Measurements from ENCODE around the gene CCDC86.
"Not testable (repeated sequence)": the region's sequence is repeated elsewhere in the genome, so short reads cannot be mapped to it uniquely, and the experiment has no call there.

The CCDC86 gene

GRCh38 chr11:60841797-60842667 lies at the start of gene CCDC86:
Gene CCDC86 (plus strand): TSS chr11:60842113. CDS start chr11:60842125, 12 bp downstream.
- peak; percentile 96 for DNase-seq

- no peak for DNase-seq
These were observed 49.4 kb upstream of the CCDC86 start for GRCh38 chr11:60792521-60792920.

GRCh38 chr11:60795291-60795690 lies 46.6 kb upstream of the CCDC86 start:
- no peak for DNase-seq

- no peak for DNase-seq
These were observed 43.9 kb upstream of the CCDC86 start for GRCh38 chr11:60797846-60798630.

GRCh38 chr11:60798631-60799030 lies 43.3 kb upstream of the CCDC86 start:
- no peak for DNase-seq

DNA sequence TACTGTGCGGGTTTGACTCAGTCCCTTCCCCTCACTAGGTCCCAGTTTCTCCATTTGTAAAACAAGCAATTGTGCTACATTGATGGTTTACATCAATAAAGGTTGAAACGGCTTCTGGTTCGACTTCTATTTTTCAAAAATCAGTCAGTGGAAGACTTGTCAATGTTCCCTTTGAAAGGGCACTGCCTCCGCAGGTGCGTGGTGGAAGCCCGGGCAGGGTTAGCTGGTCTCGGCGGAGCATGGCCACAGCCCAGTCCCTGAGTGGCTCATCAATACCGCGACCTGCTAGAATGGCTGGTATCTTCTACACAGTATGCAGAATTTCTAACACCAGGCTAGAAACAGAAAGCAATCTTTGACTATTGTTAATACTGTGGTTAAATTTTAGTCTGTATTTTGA lies 40.7 kb upstream of the CCDC86 start:
- no peak for DNase-seq

- no peak for DNase-seq
These were observed 38.5 kb upstream of the CCDC86 start for GRCh38 chr11:60803273-60803936.

DNA sequence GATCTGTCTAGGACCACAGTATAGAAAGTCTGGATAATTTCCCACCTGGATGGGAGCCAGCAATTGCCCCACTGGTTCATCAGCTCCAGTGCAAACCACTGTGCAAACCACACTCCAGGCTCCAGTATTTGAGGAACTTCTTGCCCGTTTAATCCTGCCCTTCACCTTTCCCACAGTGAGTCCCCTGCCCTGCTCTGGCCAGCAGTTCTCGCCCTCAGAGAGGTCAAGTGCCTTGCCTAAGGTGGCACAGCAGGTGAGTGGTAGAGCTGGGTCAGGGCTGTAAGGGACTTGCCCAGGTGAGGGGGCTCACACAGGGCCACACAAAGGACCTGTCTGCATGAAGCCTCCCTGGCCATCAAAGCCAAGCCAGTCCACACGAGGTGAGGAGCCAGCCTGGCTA lies 32.7 kb upstream of the CCDC86 start:
- DNase-seq, result no peak

DNA sequence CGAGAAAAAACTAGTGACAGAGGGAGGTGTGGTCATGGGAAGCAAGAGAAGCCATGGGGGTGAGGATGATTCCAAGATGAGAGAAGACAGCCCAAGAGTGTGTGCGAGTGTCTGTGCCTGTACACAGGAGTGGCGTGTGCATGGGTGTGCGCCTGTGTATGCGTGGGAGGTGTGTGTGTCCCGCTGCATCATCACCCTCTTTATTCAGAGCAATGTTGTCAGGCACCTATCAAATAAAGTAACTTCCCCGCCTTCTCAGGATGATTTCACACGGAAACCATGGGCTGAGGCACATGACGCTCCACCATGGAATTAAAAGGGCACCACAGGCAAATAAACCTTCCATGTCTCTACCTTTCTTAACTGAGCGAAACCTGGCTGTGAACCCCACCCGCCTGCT lies 32.2 kb upstream of the CCDC86 start:
- DNase-seq, result no peak

DNA sequence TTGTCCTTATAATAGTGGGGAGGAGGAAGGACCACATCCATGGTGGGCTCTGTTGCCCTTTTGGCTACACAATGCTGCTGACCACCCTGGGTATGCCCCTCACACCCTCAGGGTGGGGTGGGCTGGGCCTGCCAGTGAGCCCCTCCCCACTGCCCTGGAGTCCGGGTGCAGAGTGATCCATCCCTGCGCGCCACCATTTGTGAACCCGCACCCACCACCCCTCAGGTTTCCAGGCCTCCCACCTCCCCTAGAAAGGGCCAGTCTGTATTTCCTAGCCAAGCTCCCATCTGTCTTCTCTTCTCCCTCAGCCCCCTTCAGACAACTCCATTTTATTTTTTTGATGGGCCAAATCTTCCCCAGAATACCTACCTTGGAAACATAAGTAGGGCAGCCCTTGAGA lies 31.8 kb upstream of the CCDC86 start:
- no peak for DNase-seq

- no peak for DNase-seq
These were observed 31.3 kb upstream of the CCDC86 start for GRCh38 chr11:60810569-60810968.

GRCh38 chr11:60813324-60813723 lies 28.6 kb upstream of the CCDC86 start:
- no peak for DNase-seq

- no peak for DNase-seq
These were observed 27.8 kb upstream of the CCDC86 start for GRCh38 chr11:60814112-60814511.

DNA sequence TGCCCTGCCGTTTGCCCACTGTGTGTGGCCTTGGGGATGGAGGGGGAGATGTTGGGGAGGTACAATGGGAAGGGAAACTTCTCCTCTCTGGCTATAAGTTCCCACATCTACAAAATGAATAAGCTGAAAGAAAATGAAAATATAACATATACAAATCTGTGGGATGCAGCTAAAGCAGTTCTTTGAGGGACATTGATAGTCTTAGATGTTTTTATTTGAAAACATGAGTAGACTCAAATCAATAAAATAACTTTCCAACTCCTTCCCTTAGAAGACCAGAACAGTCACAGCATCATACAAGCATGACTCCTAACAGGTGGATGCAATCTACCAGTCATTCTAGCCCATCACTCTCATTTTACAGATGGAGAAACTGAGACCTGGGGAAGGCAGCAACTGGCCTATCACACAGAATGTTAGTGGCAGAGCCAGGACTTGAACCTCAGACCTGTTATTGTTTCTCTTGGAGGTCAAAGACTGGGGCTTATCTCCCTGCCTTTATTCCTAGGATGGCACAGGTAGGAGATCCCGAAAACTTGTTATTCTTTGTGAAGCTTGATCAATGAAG lies 25.2 kb upstream of the CCDC86 start:
- no peak for DNase-seq

DNA sequence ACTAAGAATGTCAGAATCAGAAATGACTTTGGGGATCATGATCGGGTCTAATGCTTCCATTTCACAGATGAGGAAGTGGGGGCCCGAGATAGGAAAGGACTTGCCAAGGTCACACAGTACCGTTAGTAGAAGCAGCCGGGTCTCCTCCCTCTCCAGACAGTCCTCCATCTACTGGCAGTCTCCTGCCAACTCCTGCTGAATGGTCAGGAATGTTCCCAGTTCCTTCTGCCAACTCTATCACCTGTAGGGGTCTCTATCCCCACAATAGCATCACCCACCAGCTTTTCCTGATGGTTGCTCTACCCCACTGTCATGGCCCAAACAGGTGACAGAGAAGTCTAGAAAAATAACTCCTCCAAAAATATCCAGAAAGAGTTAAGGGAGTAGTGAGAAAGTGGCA lies 23.9 kb upstream of the CCDC86 start:
- DNase-seq, result no peak

DNA sequence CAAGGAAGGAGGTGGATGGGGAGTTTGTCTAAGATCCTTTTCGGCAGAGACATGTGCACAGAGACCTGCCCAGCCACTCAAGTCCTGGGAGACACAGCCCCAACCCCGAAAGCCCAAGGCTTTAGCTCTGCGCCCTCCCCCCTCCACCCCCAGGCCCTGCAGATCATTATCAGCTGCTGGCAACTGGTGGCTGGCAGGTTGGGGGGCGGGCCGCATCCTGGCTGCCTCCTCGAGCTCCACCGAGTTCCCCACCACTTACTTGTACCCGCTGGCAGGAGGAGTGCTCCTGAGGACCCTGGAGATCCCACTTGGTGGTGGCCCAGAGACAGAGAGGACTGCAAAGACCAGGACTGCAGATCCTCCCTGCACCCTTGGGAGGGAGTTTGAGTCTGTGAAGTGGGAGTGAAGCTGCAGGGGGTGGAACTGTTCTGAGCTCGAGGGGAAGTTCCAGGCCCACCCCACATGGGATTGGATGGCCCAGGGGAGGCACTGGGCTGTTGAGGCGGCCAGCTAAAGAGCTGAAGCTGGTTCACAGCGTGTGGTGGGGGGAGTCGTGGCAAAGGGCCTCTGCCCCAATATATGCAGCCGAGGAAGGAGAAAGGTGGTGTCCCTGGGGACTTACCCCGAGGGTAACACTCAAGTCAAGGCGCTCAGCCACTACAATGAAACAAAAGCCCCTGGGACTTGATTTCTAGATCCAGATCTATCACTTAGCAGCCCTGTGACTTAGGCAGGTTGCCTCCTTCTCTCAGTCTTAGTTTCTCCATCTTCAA lies 19.9 kb upstream of the CCDC86 start:
- no peak for DNase-seq

DNA sequence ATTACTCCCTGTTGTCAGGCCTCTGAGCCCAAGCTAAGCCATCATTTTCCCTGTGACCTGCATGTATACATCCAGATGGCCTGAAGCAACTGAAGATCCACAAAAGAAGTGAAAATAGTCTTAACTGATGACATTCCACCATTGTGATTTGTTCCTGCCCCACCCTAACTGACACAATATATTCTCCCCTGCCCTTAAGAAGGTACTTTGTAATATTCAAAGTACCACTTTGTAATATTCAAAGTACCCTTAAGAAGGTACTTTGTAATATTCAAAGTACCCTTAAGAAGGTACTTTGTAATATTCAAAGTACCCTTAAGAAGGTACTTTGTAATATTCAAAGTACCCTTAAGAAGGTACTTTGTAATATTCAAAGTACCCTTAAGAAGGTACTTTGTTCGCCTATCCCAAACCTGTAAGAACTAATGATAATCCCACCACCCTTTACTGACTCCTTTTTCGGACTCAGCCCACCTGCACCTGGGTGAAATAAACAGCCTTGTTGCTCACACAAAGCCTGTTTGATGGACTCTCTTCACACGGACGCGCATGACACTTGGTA lies 18.1 kb upstream of the CCDC86 start:
- not testable (repeated sequence) for DNase-seq

DNA sequence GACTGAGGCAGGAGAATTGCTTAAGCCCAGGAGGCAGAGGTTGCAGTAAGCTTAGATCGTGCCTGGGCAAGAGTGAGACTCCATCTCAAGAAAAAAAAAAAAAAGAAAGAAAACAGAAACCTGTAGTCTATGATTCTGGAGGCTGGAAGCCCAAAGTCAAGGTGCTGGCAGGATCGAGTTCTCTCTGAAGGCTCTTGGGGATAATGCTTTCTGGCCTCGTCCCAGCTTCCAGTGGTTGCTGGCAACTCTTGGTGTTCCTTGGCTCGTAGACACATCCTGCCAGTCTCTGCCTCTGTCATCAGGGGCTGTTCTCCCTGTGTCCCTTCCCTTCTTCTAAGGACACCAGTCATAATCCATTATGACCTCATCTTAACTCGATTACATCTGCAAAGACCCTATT lies 16.8 kb upstream of the CCDC86 start:
- DNase-seq, result no peak

GRCh38 chr11:60825790-60826189 lies 16.1 kb upstream of the CCDC86 start:
- no peak for DNase-seq

- DNase-seq, result peak; percentile 84
These were observed 11.3 kb upstream of the CCDC86 start for GRCh38 chr11:60830478-60831142.

GRCh38 chr11:60831143-60831500 lies 10.8 kb upstream of the CCDC86 start:
- DNase-seq, result peak; percentile 84

All from KG1 (cell line).